Measurements from ENCODE around the gene NT5DC2.

Gene NT5DC2

DNA sequence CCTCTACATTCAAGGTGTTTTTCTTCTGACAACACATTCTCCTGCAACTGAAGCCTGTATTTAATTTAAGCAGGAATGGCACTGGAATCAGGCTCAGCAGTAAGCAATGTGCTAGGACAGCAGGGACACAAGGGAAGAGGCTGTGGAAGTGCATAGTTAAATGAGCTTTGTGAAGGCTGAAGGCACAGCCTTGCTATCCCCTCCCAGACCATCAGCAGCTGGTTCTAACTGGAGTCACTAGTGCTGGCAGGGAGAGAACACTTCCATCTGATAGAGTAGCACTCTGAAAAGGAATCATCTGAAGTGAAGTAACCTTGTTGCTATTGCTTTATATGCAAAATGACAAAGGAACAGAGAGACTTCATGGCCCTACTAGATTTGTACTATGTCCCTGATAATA, 17.5 kb upstream of the NT5DC2 start:
- 0 out of 2 replicates have a peak, but pooled peaks cover 3% of the 10 kb centered on the region for H4K20me1 ChIP-seq (ENCODE audit: control insufficient read depth, insufficient read depth, low read depth, low read length)
- H3K4me2 ChIP-seq (ENCODE audit: low read length), result no peak overlapping the region
- H3K9me3 ChIP-seq (ENCODE audit: control insufficient read depth, insufficient read depth, low read length), result no peaks in the 10 kb centered on the region
- TF ChIP-seq, protein P1, sequence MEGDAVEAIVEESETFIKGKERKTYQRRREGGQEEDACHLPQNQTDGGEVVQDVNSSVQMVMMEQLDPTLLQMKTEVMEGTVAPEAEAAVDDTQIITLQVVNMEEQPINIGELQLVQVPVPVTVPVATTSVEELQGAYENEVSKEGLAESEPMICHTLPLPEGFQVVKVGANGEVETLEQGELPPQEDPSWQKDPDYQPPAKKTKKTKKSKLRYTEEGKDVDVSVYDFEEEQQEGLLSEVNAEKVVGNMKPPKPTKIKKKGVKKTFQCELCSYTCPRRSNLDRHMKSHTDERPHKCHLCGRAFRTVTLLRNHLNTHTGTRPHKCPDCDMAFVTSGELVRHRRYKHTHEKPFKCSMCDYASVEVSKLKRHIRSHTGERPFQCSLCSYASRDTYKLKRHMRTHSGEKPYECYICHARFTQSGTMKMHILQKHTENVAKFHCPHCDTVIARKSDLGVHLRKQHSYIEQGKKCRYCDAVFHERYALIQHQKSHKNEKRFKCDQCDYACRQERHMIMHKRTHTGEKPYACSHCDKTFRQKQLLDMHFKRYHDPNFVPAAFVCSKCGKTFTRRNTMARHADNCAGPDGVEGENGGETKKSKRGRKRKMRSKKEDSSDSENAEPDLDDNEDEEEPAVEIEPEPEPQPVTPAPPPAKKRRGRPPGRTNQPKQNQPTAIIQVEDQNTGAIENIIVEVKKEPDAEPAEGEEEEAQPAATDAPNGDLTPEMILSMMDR (IDR thresholded peaks at IDR 0.05; ENCODE audit: low read depth, low read length, poor library complexity, severe bottlenecking), result no peak
- TF ChIP-seq EZH2phosphoT487 (IDR thresholded peaks at IDR 0.05; ENCODE audit: borderline replicate concordance, low read length), result no peak
- H3K9me2 ChIP-seq (replicated peaks; ENCODE audit: control insufficient read depth, low read length), result no peaks in the 10 kb centered on the region
- no peaks in the 10 kb centered on the region for H3K27me3 ChIP-seq (ENCODE audit: control insufficient read depth, low read length)
- H3F3A ChIP-seq (ENCODE audit: control insufficient read depth, insufficient read depth), result peaks cover 18% of the 10 kb centered on the region; the same call in 1 of the 2 replicates
- no peaks in the 10 kb centered on the region for H3K79me2 ChIP-seq (ENCODE audit: control insufficient read depth, low read length)
- no peak overlapping the region for H3K4me3 ChIP-seq (ENCODE audit: low read length)
- peaks cover 76% of the 10 kb centered on the region for H3K36me3 ChIP-seq (ENCODE audit: control insufficient read depth, low read length)
- no peaks in the 10 kb centered on the region for H3K4me1 ChIP-seq (ENCODE audit: control insufficient read depth, low read length)
- H3K27ac ChIP-seq (ENCODE audit: low read depth, low read length), result no peak overlapping the region

DNA sequence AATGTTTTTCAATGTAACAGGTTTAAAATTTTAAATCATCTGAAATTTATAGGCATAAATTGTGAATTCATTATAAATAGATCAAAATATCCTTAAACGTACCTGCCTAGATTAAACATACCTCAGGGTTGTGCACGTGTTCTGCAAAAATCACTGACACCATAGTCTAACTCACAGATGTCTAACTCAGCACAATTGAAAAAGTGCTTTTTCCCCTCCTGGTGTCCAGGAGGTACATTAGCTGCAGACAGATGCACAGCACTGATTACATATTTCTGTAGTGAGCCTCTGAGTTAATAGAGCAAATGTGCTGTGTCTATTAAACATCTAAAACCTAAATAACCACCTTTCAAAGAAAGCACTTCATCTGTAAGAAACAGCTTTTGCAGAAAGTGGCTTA, 13.5 kb upstream of the NT5DC2 start:
- H4K20me1 ChIP-seq (ENCODE audit: control insufficient read depth, insufficient read depth, low read depth, low read length), result no peaks in the 10 kb centered on the region
- no peaks in the 10 kb centered on the region for H3K4me1 ChIP-seq (ENCODE audit: control insufficient read depth, low read length)
- H3K27me3 ChIP-seq (ENCODE audit: control insufficient read depth, low read length), result no peaks in the 10 kb centered on the region
- no peak overlapping the region for H3K27ac ChIP-seq (ENCODE audit: low read depth, low read length)
- TF ChIP-seq EZH2phosphoT487 (IDR thresholded peaks at IDR 0.05; ENCODE audit: borderline replicate concordance, low read length), result no peak
- TF ChIP-seq, protein P1 (IDR thresholded peaks at IDR 0.05; ENCODE audit: low read depth, low read length, poor library complexity, severe bottlenecking), result no peak
- no peaks in the 10 kb centered on the region for H3K9me3 ChIP-seq (ENCODE audit: control insufficient read depth, insufficient read depth, low read length)
- H3K4me3 ChIP-seq (ENCODE audit: low read length), result no peak overlapping the region
- peaks cover 15% of the 10 kb centered on the region; the same call in 1 of the 2 replicates for H3F3A ChIP-seq (ENCODE audit: control insufficient read depth, insufficient read depth)
- H3K79me2 ChIP-seq (ENCODE audit: control insufficient read depth, low read length), result peaks cover 7% of the 10 kb centered on the region
- peaks cover 62% of the 10 kb centered on the region for H3K36me3 ChIP-seq (ENCODE audit: control insufficient read depth, low read length)
- H3K9me2 ChIP-seq (replicated peaks; ENCODE audit: control insufficient read depth, low read length), result no peaks in the 10 kb centered on the region
- H3K4me2 ChIP-seq (ENCODE audit: low read length), result no peak overlapping the region

DNA sequence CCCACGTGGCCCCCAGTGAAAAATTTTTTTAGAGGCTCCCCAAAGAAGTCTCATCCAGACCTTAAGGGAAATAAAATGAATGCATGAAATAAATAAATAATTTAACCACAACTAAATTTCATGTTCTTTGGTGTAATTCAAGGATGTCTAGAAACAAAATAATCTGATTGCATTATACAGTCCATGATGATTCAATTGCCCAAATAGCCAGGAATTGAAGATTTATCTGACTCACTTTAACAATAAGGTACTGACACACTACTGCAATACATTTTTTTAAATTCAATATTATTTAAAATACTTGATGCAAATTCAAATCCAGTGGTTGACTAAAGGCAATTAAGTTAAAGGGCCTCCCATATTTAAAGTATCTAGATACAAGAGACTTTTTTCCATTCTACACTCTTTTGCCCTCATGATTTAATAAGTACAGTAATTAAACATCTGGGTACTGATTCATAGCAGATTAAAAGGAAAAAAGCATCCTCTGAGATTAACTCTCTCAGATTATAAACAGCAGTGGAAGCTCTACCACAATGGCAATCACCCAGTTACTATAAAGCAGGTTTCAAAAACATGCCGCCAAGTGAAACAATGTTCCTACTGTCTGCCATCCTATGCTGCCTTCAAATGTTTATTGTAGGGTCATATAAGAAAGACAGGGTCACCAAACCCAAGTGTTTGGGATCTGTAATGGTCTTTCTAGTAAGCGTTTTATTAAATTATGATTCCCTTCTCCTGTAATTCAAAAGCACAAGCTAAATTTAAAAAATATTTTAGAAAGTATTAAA, 12.6 kb upstream of the NT5DC2 start:
- Histone ChIP-seq H3K9me2 (replicated peaks; ENCODE audit: control insufficient read depth, low read length) (no peaks in the 10 kb centered on the region), H4K20me1 (ENCODE audit: control insufficient read depth, insufficient read depth, low read depth, low read length) (no peaks in the 10 kb centered on the region), H3K4me2 (ENCODE audit: low read length) (no peak overlapping the region), H3K4me3 (ENCODE audit: low read length) (no peak overlapping the region), H3K36me3 (ENCODE audit: control insufficient read depth, low read length) (peaks cover 62% of the 10 kb centered on the region), H3K4me1 (ENCODE audit: control insufficient read depth, low read length) (no peaks in the 10 kb centered on the region), H3K27me3 (ENCODE audit: control insufficient read depth, low read length) (no peaks in the 10 kb centered on the region), H3F3A (ENCODE audit: control insufficient read depth, insufficient read depth) (peaks cover 15% of the 10 kb centered on the region; the same call in 1 of the 2 replicates), H3K27ac (ENCODE audit: low read depth, low read length) (no peak overlapping the region), H3K79me2 (ENCODE audit: control insufficient read depth, low read length) (peaks cover 15% of the 10 kb centered on the region), H3K9me3 (ENCODE audit: control insufficient read depth, insufficient read depth, low read length) (no peaks in the 10 kb centered on the region)
- TF ChIP-seq EZH2phosphoT487 (IDR thresholded peaks at IDR 0.05; ENCODE audit: borderline replicate concordance, low read length), result no peak
- TF ChIP-seq, protein P1 (IDR thresholded peaks at IDR 0.05; ENCODE audit: low read depth, low read length, poor library complexity, severe bottlenecking), result no peak

Measured in DOHH2 (cell line).